Endothelial cell of umbilical vein (primary cell): ENCODE results near the gene PMFBP1. TPM values are rescaled to one million over a fixed set of nuclear protein-coding genes. Genes with fewer than 3 reads are reported as not detected.

Experiments used
- BruUV-seq: library from RNA; stranded (reverse); fragments of 400-500 nt; replicated peaks from 2 replicates; lab custom pipeline; 2021; lab: Mats Ljungman, UMichigan
- CTCF ChIA-PET: fragments of 300-600, 350-600 bp; sonication (Branson Sonifier 250); formaldehyde crosslinking; loops from one replicate; lab custom pipeline; 2021; ENCODE audit warnings: antibody characterized with exemption, inconsistent platforms; lab: Charles Lee
- POLR2A ChIA-PET: fragments of 300-600, 350-600 bp; sonication (Branson Sonifier 250); formaldehyde crosslinking; loops from one replicate; lab custom pipeline; 2021; ENCODE audit warnings: antibody characterized with exemption, inconsistent platforms; lab: Charles Lee
- DNase-seq: peaks from one replicate; pipeline ENCODE4 v3.0.0-alpha.2; 2011; ENCODE audit warnings: low read depth, low spot score
- FAIRE-seq: peaks from 2 replicates; lab custom pipeline; 2011; peaks lifted over from hg19 to GRCh38; lab: Jason Lieb, UNC
- H2AFZ ChIP-seq: 2 replicates; pipeline ENCODE4 v1.6.0; 2012; ENCODE audit warnings: low read depth, low read length, control low read depth, inconsistent platforms
- H3K27ac ChIP-seq: 2 replicates; pipeline ENCODE4 v1.5.1; 2011; ENCODE audit warnings: low read depth, mild to moderate bottlenecking, control low read depth, low read length, moderate library complexity; ENCODE audit not compliant: insufficient read depth
- H3K27me3 ChIP-seq, 2 experiments: 2 replicates each; pipeline versions ENCODE4 v1.6.0 to v1.6.1; 2011; ENCODE audit warnings: low read length in 2 of 2, mixed read lengths in 1 of 2; ENCODE audit not compliant: control insufficient read depth in 2 of 2, insufficient read depth in 2 of 2
- H3K36me3 ChIP-seq, 2 experiments: 2 replicates in 1 of 2; 3 replicates in 1 of 2; pipeline ENCODE4 v1.5.1; 2011; ENCODE audit warnings: low read length in 2 of 2, mild to moderate bottlenecking in 1 of 2, moderate library complexity in 1 of 2; ENCODE audit not compliant: control insufficient read depth in 2 of 2, insufficient read depth in 2 of 2; ENCODE audit errors: extremely low read depth in 1 of 2
- H3K4me1 ChIP-seq: 3 replicates; pipeline ENCODE4 v1.5.1; 2011; ENCODE audit warnings: mild to moderate bottlenecking, low read length; ENCODE audit not compliant: control insufficient read depth, insufficient read depth; ENCODE audit errors: extremely low read depth
- H3K4me2 ChIP-seq: 2 replicates; pipeline ENCODE4 v1.6.1; 2011; ENCODE audit warnings: low read length, control low read depth, mixed read lengths; ENCODE audit not compliant: insufficient read depth
- H3K4me3 ChIP-seq, 3 experiments: fragments of 200-600 bp in 1 of 3; sonication (generic), shearing (Covaris generic) in 1 of 3; replicated peaks in 1 of 3; 2 replicates each; pipeline ENCODE4 v1.5.1; 2011 to 2016; ENCODE audit warnings: control low read depth in 3 of 3, low read length in 3 of 3, mild to moderate bottlenecking in 2 of 3, inconsistent platforms in 1 of 3, low read depth in 1 of 3, moderate library complexity in 1 of 3; ENCODE audit not compliant: insufficient read depth in 1 of 3
- H3K79me2 ChIP-seq: 2 replicates; pipeline ENCODE4 v1.6.0; 2012; ENCODE audit warnings: low read length, inconsistent platforms; ENCODE audit not compliant: control insufficient read depth, insufficient read depth
- H3K9ac ChIP-seq: replicated peaks from 2 replicates; pipeline ENCODE3; 2011; ENCODE audit warnings: low read length, control low read depth; ENCODE audit not compliant: insufficient read depth; ENCODE audit errors: extremely low read depth
- H3K9me1 ChIP-seq: replicated peaks from 3 replicates; pipeline ENCODE4 v1.6.0; 2011; ENCODE audit warnings: mild to moderate bottlenecking, low read length; ENCODE audit not compliant: control insufficient read depth, insufficient read depth; ENCODE audit errors: extremely low read depth
- H3K9me3 ChIP-seq: replicated peaks from 2 replicates; pipeline ENCODE4 v1.5.1; 2012; ENCODE audit warnings: low read length, inconsistent platforms; ENCODE audit not compliant: control insufficient read depth, insufficient read depth
- H4K20me1 ChIP-seq: replicated peaks from 2 replicates; pipeline ENCODE3; 2011; ENCODE audit warnings: mild to moderate bottlenecking, low read length; ENCODE audit not compliant: control insufficient read depth, insufficient read depth; ENCODE audit errors: extremely low read depth
- EZH2 ChIP-seq: IDR thresholded peaks from 2 replicates; pipeline ENCODE4 v1.6.1; 2012; ENCODE audit warnings: borderline replicate concordance, low read depth, mild to moderate bottlenecking, moderate library complexity, low read length, inconsistent platforms; ENCODE audit not compliant: severe bottlenecking
- FOS ChIP-seq: IDR thresholded peaks from 2 replicates; pipeline ENCODE4 v1.6.1; 2011; ENCODE audit warnings: mild to moderate bottlenecking, low read length, moderate library complexity, borderline replicate concordance; ENCODE audit not compliant: insufficient read depth
- GATA2 ChIP-seq: IDR thresholded peaks from 2 replicates; pipeline ENCODE4 v1.7.0; 2011; ENCODE audit warnings: low read depth, mild to moderate bottlenecking, moderate library complexity, mixed read lengths, low read length; ENCODE audit not compliant: insufficient read length, insufficient read depth
- MYC ChIP-seq: IDR thresholded peaks from one replicate; pipeline ENCODE4 v1.6.1; 2011; ENCODE audit warnings: mild to moderate bottlenecking, low read depth, low read length
- POLR2A ChIP-seq: IDR thresholded peaks from 2 replicates; pipeline ENCODE4 v1.6.1; 2012; ENCODE audit warnings: low read depth, mild to moderate bottlenecking, control low read depth, low read length
- POLR2AphosphoS5 ChIP-seq: IDR thresholded peaks from 2 replicates; pipeline ENCODE4 v1.6.1; 2012; ENCODE audit warnings: low read depth, mild to moderate bottlenecking, control low read depth, low read length, moderate library complexity; ENCODE audit not compliant: insufficient read depth
- dilution Hi-C: fragments of 300-500 bp; cut with MboI; formaldehyde crosslinking; loops from one replicate; pipeline ENCODE4 v1.15.0; 2019; ENCODE audit warnings: low sequenced_read_pairs; ENCODE audit not compliant: extremely low pct_ligation_motif_present
- intact Hi-C: fragments of 100-400 bp; cut with micrococcal nuclease; formaldehyde crosslinking; loops from one replicate; pipeline ENCODE4 v1.10.0; 2022
- polyA plus RNA-seq, 4 experiments: library from polyadenylated mRNA; depleted of rRNA in 3 of 4; stranded (reverse) in 3 of 4; unstranded in 1 of 4; fragments of >200 nt; gene quantifications; 2 replicates each; pipeline versions ENCODE4 v1.2.1 to v1.2.3, GENCODE V29; 2011 to 2012; ENCODE audit warnings: missing spikeins in 1 of 4
- total RNA-seq: library from RNA; stranded (reverse); gene quantifications from 2 replicates; pipeline ENCODE4 v1.2.3, GENCODE V29; 2021
- TF ChIP-seq, protein P1 (sequence below): IDR thresholded peaks from 2 replicates; pipeline ENCODE4 v1.6.1; 2011; ENCODE audit not compliant: insufficient read depth, insufficient read length

The PMFBP1 gene
- total and polyA plus RNA-seq, 2 donors (not counting 3 experiments of a cell fraction or from before 2014, with no cell fraction given), result 0.12 to 0.42 TPM

DNA sequence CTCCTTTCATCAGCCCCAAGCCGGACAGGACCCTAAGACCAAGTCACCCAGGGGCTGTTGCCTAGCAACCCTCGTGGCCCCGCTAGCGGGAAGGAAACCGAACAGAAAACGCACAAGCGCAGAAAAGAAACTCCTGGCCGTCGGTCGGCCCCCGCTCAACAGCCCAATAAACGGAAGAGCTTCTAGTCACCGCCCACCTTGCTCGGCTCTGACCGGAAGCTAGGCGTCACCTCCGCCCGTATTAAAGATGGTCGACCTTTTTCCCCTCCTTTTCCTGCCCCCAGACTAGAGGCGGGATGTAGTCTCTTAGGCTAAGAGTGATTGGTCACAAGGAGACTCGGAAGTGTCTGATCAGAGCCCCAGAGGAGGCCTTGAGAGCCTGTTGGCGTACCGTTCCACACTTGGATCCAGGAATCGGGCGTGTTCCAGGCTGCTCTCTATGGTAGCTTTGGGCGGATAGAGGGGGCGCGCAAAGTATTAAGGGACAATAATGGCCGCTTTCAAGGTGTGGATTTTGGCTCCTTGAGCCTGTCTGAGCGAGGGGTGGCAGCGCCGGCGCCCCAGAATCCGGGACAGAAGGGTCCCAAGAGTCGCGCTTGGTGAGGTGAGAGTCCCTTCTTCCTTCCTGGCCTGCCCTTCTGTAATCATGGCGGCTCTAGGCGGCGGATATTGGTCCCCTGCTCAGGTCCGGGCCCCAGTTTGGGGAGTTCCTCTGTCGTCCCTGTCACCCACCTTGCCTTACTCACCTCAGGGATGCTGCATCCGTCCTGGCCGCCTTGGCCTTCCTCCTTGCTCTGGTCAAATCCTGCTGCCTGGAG is 78.3 kb downstream of the PMFBP1 start, which contains the start of the genes DHX38 and TXNL4B:
Gene DHX38 (plus strand): TSS at position 400 of the 818 bp plus-strand sequence. CDS start 2,311 bp downstream, outside the sequence.
Gene TXNL4B (minus strand): TSS at position 173 of the 818 bp plus-strand sequence. CDS start 2,871 bp downstream, outside the sequence.
- TSS peak; percentile 50 for BruUV-seq
- Histone ChIP-seq H3K4me1 (peaks cover 18% of the 10 kb centered on the region), H3K4me2 (peak within 1 kb of the TSS; percentile 99), H3K27me3 (no peaks in the 10 kb centered on the region), H3K9me1 (no peaks in the 10 kb centered on the region), H3K4me3 (peak within 1 kb of the TSS; percentile 59 to 98 (median 87)), H4K20me1 (no peaks in the 10 kb centered on the region), H2AFZ (peak within 1 kb of the TSS; percentile 78), H3K79me2 (peaks cover 60% of the 10 kb centered on the region), H3K9ac (peak within 1 kb of the TSS; percentile 91), H3K36me3 (peaks cover 9 to 28% of the 10 kb centered on the region in 2 experiments), H3K9me3 (no peaks in the 10 kb centered on the region), H3K27ac (peak within 1 kb of the TSS; percentile 80)
- TF ChIP-seq, protein P1, sequence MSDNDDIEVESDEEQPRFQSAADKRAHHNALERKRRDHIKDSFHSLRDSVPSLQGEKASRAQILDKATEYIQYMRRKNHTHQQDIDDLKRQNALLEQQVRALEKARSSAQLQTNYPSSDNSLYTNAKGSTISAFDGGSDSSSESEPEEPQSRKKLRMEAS, result peak; percentile 11
- no peak for TF ChIP-seq EZH2
- peak; percentile 81 for TF ChIP-seq POLR2A
- TF ChIP-seq MYC, result peak; percentile 13
- no peak for TF ChIP-seq FOS
- no peak for TF ChIP-seq GATA2
- peak; percentile 44 for TF ChIP-seq POLR2AphosphoS5
- dilution Hi-C loops (no loop called here), intact Hi-C loops (loop anchor here (1.0 to 10.0 kb wide), 7 partner anchors 27 to 974 kb away; partner anchors contain the start of genes AP1G1, DHODH, IST1 and PHLPP2)
- DNase-seq (peak; percentile 99), FAIRE-seq (peak; percentile 97)
- CTCF ChIA-PET, result interaction anchor here (0.6 to 1.8 kb wide), 6 partner anchors 10 to 468 kb away, joined by 3 to 8 read pairs (median 4); no protein-coding TSS in a partner anchor
- POLR2A ChIA-PET, result no interaction called here
